Caco-2 (cell line): ENCODE data around the gene SOBP. TPM values are rescaled to one million over a fixed set of nuclear protein-coding genes. Genes with fewer than 3 reads are reported as not detected.

Experiments used
- BruUV-seq: library from RNA; stranded (reverse); fragments of 400-500 nt; replicated peaks from 2 replicates; lab custom pipeline; 2021; lab: Mats Ljungman, UMichigan
- CTCF ChIA-PET: fragments of 300-600 bp; sonication (Branson Sonifier 250); formaldehyde crosslinking; loops from one replicate; lab custom pipeline; 2022; ENCODE audit warnings: antibody characterized with exemption; lab: Charles Lee
- POLR2A ChIA-PET: fragments of 300-600 bp; sonication (Branson Sonifier 250); formaldehyde crosslinking; loops from one replicate; lab custom pipeline; 2022; ENCODE audit warnings: antibody characterized with exemption; lab: Charles Lee
- DNase-seq, 2 experiments: peaks; one replicate each; pipeline versions ENCODE4 v3.0.0 to v3.0.0-alpha.2; 2020 to 2022
- H3K27me3 ChIP-seq: replicated peaks from 2 replicates; pipeline ENCODE4 v1.6.0; 2011; ENCODE audit warnings: low read length; ENCODE audit not compliant: control insufficient read depth, insufficient read depth
- H3K36me3 ChIP-seq: 2 replicates; pipeline ENCODE4 v1.5.1; 2011; ENCODE audit warnings: low read length; ENCODE audit not compliant: control insufficient read depth, insufficient read depth
- H3K4me1 ChIP-seq: fragments of 250-450 bp; sonication (Bioruptor Pico); 2 replicates; pipeline ENCODE4 v1.5.1; 2020; ENCODE audit warnings: mild to moderate bottlenecking
- H3K4me3 ChIP-seq: 2 replicates; pipeline ENCODE4 v1.5.1; 2011; ENCODE audit warnings: low read depth, mild to moderate bottlenecking, control low read depth, low read length
- H3K9me3 ChIP-seq: fragments of 250-450 bp; sonication (Bioruptor Pico); 2 replicates; pipeline ENCODE4 v1.5.1; 2020; ENCODE audit warnings: mild to moderate bottlenecking, moderate library complexity
- H3K27ac Mint-ChIP-seq: one replicate; pipeline ENCODE4 v1.8.0; 2022; ENCODE audit warnings: mixed read lengths; ENCODE audit not compliant: unreplicated experiment
- H3K27me3 Mint-ChIP-seq: one replicate; pipeline ENCODE4 v1.8.0; 2022; ENCODE audit warnings: mixed read lengths; ENCODE audit not compliant: insufficient read depth, unreplicated experiment
- H3K36me3 Mint-ChIP-seq: one replicate; pipeline ENCODE4 v1.8.0; 2022; ENCODE audit warnings: mild to moderate bottlenecking, mixed read lengths; ENCODE audit not compliant: insufficient read depth, unreplicated experiment
- H3K4me1 Mint-ChIP-seq: one replicate; pipeline ENCODE4 v1.8.0; 2022; ENCODE audit warnings: low read depth, mixed read lengths; ENCODE audit not compliant: unreplicated experiment
- H3K4me3 Mint-ChIP-seq: one replicate; pipeline ENCODE4 v1.8.0; 2022; ENCODE audit warnings: mild to moderate bottlenecking, moderate library complexity, mixed read lengths; ENCODE audit not compliant: unreplicated experiment
- H3K9me3 Mint-ChIP-seq: one replicate; pipeline ENCODE4 v1.8.0; 2022; ENCODE audit warnings: mixed read lengths; ENCODE audit not compliant: unreplicated experiment
- CTCF ChIP-seq, 2 experiments: fragments of 200-600 bp in 1 of 2; IDR thresholded peaks; 1 replicate in 1 of 2; 2 replicates in 1 of 2; pipeline versions ENCODE4 v1.5.1 to v1.8.0; 2011 to 2022; ENCODE audit warnings: antibody characterized with exemption in 1 of 2, control low read depth in 1 of 2, inconsistent platforms in 1 of 2, low read depth in 1 of 2, low read length in 1 of 2, mild to moderate bottlenecking in 1 of 2, moderate library complexity in 1 of 2; ENCODE audit not compliant: insufficient read depth in 1 of 2, severe bottlenecking in 1 of 2, unreplicated experiment in 1 of 2
- intact Hi-C: fragments of 100-400 bp; cut with micrococcal nuclease; formaldehyde crosslinking; loops from one replicate; pipeline ENCODE4 v1.10.0; 2022; ENCODE audit not compliant: unreplicated experiment
- total RNA-seq: library from RNA; stranded (reverse); gene quantifications from 2 replicates; pipeline ENCODE4 v1.2.3, GENCODE V29; 2022

The SOBP gene
- total RNA-seq, 1 experiment from 2014 or later: not detected

- BruUV-seq: no TSS peak
- no peak for TF ChIP-seq CTCF (IDR thresholded peaks at IDR 0.05; ENCODE audit: insufficient read depth in 1 of 2, low read depth in 1 of 2, low read length in 1 of 2, severe bottlenecking in 1 of 2, unreplicated experiment in 1 of 2)
- Mint-ChIP-seq H3K27me3 (no peaks in the 10 kb centered on the region), H3K4me3 (no peak overlapping the region), H3K36me3 (peaks cover 5% of the 10 kb centered on the region), H3K9me3 (no peaks in the 10 kb centered on the region), H3K4me1 (no peaks in the 10 kb centered on the region), H3K27ac (no peak overlapping the region)
- Histone ChIP-seq H3K4me1 (no peaks in the 10 kb centered on the region), H3K27me3 (no peaks in the 10 kb centered on the region), H3K9me3 (no peaks in the 10 kb centered on the region), H3K36me3 (no peaks in the 10 kb centered on the region), H3K4me3 (no peak overlapping the region)
- ChIA-PET CTCF (no interaction called here), POLR2A (no interaction called here)
- no peak for DNase-seq
- intact Hi-C loops: no loop called here
These were observed 64.4 kb downstream of the SOBP start for GRCh38 chr6:107554326-107554725.

- no TSS peak for BruUV-seq
- Mint-ChIP-seq H3K4me1 (no peaks in the 10 kb centered on the region), H3K27ac (no peak overlapping the region), H3K36me3 (peaks cover 5% of the 10 kb centered on the region), H3K9me3 (no peaks in the 10 kb centered on the region), H3K27me3 (no peaks in the 10 kb centered on the region), H3K4me3 (no peak overlapping the region)
- CTCF ChIA-PET: no interaction called here
- no peak for DNase-seq
- no peak for TF ChIP-seq CTCF (IDR thresholded peaks at IDR 0.05; ENCODE audit: insufficient read depth in 1 of 2, low read depth in 1 of 2, low read length in 1 of 2, severe bottlenecking in 1 of 2, unreplicated experiment in 1 of 2)
- Histone ChIP-seq H3K36me3 (no peaks in the 10 kb centered on the region), H3K4me1 (no peaks in the 10 kb centered on the region), H3K9me3 (no peaks in the 10 kb centered on the region), H3K4me3 (no peak overlapping the region), H3K27me3 (no peaks in the 10 kb centered on the region)
- intact Hi-C loops: no loop called here
- POLR2A ChIA-PET: no interaction called here
These were observed 65.0 kb downstream of the SOBP start for GRCh38 chr6:107554918-107555317.

GRCh38 chr6:107555449-107555848, 65.5 kb downstream of the SOBP start:
- no TSS peak for BruUV-seq
- no peak for DNase-seq
- POLR2A ChIA-PET: no interaction called here
- H3K27ac Mint-ChIP-seq: no peak overlapping the region
- TF ChIP-seq CTCF (IDR thresholded peaks at IDR 0.05; ENCODE audit: insufficient read depth in 1 of 2, low read depth in 1 of 2, low read length in 1 of 2, severe bottlenecking in 1 of 2, unreplicated experiment in 1 of 2): no peak
- Histone ChIP-seq H3K36me3 (no peaks in the 10 kb centered on the region), H3K9me3 (no peaks in the 10 kb centered on the region), H3K4me1 (no peaks in the 10 kb centered on the region), H3K27me3 (no peaks in the 10 kb centered on the region), H3K4me3 (no peak overlapping the region)
- no peak overlapping the region for H3K4me3 Mint-ChIP-seq
- H3K27me3 Mint-ChIP-seq: no peaks in the 10 kb centered on the region
- intact Hi-C loops: no loop called here
- H3K4me1 Mint-ChIP-seq: no peaks in the 10 kb centered on the region
- H3K9me3 Mint-ChIP-seq: no peaks in the 10 kb centered on the region
- H3K36me3 Mint-ChIP-seq: peaks cover 2% of the 10 kb centered on the region
- CTCF ChIA-PET: no interaction called here
